HepG2 (cell line): ENCODE results near the gene TMX3.

Experiments used
- YY1 ChIP-seq: IDR thresholded peaks from 2 replicates; pipeline ENCODE4 v1.6.1; 2011; ENCODE audit warnings: low read length, low read depth, moderate library complexity, mild to moderate bottlenecking; ENCODE audit not compliant: insufficient read depth, insufficient replicate concordance
- ZNF773 ChIP-seq: sonication (generic); formaldehyde crosslinking; IDR thresholded peaks from 2 replicates; pipeline ENCODE4 v1.4.0; 2020; ENCODE audit warnings: missing genetic modification reagents, borderline replicate concordance

- TF ChIP-seq YY1 (no peak), ZNF773 (CRISPR knock-in tag) (no peak)
Observed at GRCh38 chr18:68642003-68642402, 72.9 kb downstream of the TMX3 start.
